ENCODE results near the gene KRTAP13-1.

DNA sequence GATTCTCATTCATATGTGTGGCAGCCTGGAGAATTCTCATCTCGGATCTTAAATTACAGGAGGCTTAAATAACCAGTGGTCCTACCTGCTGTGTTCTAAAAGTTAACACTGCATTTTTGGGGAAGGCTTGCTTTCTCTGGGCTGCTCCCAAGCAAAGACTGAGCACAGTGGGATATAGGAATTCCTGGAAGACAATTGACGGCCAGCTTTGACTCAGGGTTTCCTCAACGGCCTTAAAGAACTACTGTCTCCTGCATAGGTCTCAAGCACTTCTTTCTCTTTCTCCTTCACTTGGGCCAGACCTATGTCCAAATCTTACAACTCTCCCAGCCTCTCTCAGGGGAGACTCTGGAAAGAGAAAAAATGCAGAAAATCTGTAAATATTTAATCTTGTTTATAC lies 30.9 kb downstream of the KRTAP13-1 start:
- TF ChIP-seq, protein P1, sequence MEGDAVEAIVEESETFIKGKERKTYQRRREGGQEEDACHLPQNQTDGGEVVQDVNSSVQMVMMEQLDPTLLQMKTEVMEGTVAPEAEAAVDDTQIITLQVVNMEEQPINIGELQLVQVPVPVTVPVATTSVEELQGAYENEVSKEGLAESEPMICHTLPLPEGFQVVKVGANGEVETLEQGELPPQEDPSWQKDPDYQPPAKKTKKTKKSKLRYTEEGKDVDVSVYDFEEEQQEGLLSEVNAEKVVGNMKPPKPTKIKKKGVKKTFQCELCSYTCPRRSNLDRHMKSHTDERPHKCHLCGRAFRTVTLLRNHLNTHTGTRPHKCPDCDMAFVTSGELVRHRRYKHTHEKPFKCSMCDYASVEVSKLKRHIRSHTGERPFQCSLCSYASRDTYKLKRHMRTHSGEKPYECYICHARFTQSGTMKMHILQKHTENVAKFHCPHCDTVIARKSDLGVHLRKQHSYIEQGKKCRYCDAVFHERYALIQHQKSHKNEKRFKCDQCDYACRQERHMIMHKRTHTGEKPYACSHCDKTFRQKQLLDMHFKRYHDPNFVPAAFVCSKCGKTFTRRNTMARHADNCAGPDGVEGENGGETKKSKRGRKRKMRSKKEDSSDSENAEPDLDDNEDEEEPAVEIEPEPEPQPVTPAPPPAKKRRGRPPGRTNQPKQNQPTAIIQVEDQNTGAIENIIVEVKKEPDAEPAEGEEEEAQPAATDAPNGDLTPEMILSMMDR (IDR thresholded peaks at IDR 0.05) = no peak
- TF ChIP-seq POLR2A (IDR thresholded peaks at IDR 0.05) = no peak

Data from testis (tissue), 2 donors.